GM13976 (cell line): ENCODE results near the gene ECHDC3.

Experiments used
- DNase-seq: peaks from one replicate; pipeline ENCODE4 v3.0.0; 2012; ENCODE audit warnings: low spot score
- CTCF ChIP-seq: IDR thresholded peaks from 2 replicates; pipeline ENCODE4 v1.5.1; 2012; ENCODE audit warnings: borderline replicate concordance, mild to moderate bottlenecking; ENCODE audit not compliant: insufficient read depth; ENCODE audit errors: extremely low read depth, missing control alignments, control extremely low read depth
- in situ Hi-C: fragments of 300-500 bp; cut with MboI; formaldehyde crosslinking; loops from one replicate; pipeline ENCODE4 v1.12.0; 2022; ENCODE audit warnings: low sequenced_read_pairs, mixed read lengths, inconsistent platforms; ENCODE audit not compliant: unreplicated experiment

Gene ECHDC3

GRCh38 chr10:11740907-11741306, 1.3 kb upstream of the ECHDC3 start:
- TF ChIP-seq CTCF: no peak
- in situ Hi-C loops: no loop called here

DNA sequence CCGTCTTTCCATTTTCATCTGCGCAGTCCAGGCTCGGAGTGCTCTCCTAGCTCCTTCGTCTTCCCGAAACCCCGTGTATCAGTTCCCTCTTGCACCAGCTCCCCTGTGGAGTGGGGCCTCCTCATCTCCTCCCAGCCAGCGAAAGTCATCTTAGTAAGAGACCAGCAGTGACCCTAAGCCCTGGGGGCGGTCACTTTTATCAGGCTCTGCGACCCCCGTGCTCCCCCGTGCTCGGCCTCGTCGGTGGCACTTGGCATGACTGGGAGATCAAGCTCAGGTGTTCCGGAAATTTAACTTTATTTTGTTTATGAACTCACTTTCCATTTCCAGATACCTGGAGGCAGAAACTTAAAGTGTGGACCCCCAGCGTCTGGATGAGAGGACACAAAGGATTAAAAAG, 574 bp upstream of the ECHDC3 start:
- no peak for DNase-seq
- TF ChIP-seq CTCF: no peak
- in situ Hi-C loops: no loop called here

More at GRCh38 chr10:11740907-11741306, 1.3 kb upstream of the ECHDC3 start:
- no peak for DNase-seq

DNA sequence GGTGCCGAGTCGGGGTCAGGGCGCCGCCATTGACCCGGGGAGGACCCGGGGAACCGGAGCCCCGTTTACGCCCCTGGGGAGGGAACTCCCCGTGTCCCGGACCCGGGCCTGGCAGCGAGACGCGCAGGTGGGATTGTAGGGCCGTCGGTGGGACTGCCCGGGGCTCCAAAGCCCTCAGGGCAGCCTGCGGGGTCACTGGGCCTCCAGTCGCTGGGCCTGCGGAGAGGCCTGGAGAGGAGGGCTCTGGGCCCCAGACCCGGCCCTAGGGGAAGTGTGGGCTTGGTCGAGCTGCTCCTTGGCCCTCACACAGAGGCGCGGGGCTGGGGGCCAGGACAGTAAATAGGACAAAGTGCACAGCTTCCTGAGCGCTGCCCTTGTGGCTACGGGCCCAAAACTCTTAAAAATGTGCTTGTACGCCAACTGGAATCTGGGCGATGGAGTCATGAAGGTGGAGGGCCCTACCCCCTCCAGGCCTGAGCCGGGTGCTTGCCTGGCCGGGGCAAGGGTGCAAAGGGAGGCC, 657 bp downstream of the ECHDC3 start:
- DNase-seq: peak; percentile 44
- in situ Hi-C loops: no loop called here
- TF ChIP-seq CTCF: no peak

DNA sequence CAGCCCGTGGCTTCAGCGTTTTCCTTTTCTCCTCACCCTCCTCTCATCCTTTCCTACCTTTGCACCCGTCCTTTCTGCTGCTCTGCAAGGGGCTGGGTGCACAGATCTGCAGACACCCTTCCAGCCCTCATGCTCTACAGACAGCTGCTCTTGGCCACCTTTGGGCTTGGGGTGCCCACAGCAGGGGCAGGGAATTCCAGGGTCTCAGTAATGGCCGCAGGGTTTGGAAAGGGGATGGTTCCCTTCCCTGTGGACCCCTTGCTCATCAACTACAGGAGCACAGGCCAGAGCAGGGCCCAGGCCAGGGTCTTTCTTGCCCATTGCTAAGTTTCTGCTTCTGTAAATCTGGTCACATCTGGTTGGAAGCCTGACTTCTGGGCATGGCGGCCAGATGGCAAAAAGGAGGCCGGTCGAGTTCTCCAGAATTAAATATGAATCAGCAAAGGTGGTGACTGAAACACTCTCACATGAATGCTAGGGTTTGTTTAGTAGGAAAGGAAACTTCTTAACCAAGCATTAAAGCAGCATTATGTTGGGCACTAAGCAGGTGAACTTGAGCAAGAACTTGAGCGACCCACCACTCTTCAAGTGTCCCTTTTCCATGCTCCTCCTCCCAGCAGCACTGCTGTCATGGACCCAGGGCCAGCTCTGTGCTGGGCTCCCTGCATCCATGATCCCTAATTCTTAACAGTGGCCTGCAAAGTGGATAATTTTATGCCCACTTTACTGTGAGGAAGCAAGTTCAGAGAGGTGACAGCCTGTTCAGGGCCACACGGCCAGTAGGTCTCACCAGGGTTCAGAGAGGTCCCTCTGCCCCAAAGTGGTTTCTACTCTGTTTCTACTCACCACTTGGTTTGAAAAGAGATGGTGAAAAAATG, 1.5 kb downstream of the ECHDC3 start:
- in situ Hi-C loops: no loop called here
- TF ChIP-seq CTCF: no peak

GRCh38 chr10:11745045-11745444, 2.9 kb downstream of the ECHDC3 start:
- DNase-seq: no peak
- no peak for TF ChIP-seq CTCF
- in situ Hi-C loops: no loop called here

More for the DNA sequence above, 1.5 kb downstream of the ECHDC3 start:
- DNase-seq: no peak

DNA sequence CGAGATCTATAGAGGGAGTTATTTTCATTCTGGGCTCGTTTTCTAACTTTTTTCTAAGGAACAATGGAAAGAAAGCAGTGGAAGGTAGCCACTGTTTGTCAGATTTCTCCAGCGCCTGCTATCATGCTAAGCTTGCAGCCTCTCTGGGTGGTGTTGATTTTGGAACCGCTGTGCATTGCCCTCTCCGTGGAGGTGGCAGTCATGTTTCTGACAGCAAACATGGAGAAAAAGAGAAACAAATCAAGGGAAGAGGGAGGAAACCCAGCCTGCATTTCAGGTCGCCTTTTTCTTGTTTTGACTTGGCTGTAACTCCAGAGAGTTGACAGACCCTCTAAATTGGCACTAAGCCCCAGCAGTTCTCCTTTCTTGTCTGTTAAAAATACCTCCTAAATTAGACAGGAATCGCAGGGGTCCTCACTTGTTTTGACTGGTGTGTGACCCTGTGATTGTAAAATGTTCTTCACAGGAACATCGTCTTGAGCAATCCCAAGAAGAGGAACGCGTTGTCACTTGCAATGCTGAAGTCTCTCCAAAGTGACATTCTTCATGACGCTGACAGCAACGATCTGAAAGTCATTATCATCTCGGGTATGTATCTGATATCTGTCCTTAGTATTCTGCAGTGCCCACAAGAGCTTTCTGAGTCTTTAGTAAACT, 4.8 kb downstream of the ECHDC3 start:
- in situ Hi-C loops: no loop called here
- no peak for DNase-seq
- no peak for TF ChIP-seq CTCF
